Stimulated activated naive B cell treated with anti-CD40 and anti-IgM and Interleukin-4, amounts not matched to agents 10 μg/mL and 1 μg/mL and 100 μg/mL, for 72 hours (primary cell): ENCODE data around the gene LIN28A.

Experiments used
- ATAC-seq, 2 donors: fragments of 150-1000 bp; cut with Tn5 transposase; replicated peaks; 2 replicates each; pipeline ENCODE4 v1.10.0; 2021; ENCODE audit warnings: moderate library complexity in 1 of 2
- DNase-seq: peaks from one replicate; pipeline ENCODE4 v3.0.0; 2021
- H3K27ac Mint-ChIP-seq: one replicate; pipeline ENCODE4 v1.8.0; 2022; ENCODE audit warnings: mild to moderate bottlenecking, mixed read lengths
- H3K27me3 Mint-ChIP-seq, 2 donors: one replicate each; pipeline ENCODE4 v1.8.0; 2022; ENCODE audit warnings: mixed read lengths in 2 of 2
- H3K36me3 Mint-ChIP-seq, 2 donors: one replicate each; pipeline ENCODE4 v1.8.0; 2022; ENCODE audit warnings: mixed read lengths in 2 of 2, mild to moderate bottlenecking in 1 of 2
- H3K4me1 Mint-ChIP-seq, 2 donors: one replicate each; pipeline ENCODE4 v1.8.0; 2022; ENCODE audit warnings: mixed read lengths in 2 of 2, mild to moderate bottlenecking in 1 of 2
- H3K4me3 Mint-ChIP-seq, 2 donors: one replicate each; pipeline ENCODE4 v1.8.0; 2022; ENCODE audit warnings: mild to moderate bottlenecking in 2 of 2, mixed read lengths in 2 of 2, moderate library complexity in 1 of 2
- H3K9me3 Mint-ChIP-seq, 2 donors: one replicate each; pipeline ENCODE4 v1.8.0; 2022; ENCODE audit warnings: mixed read lengths in 2 of 2, mild to moderate bottlenecking in 1 of 2

LIN28A gene

GRCh38 chr1:26472320-26472900, 61.8 kb downstream of the LIN28A start, which contains the start of gene HMGN2:
Gene HMGN2, plus strand, starts transcription at chr1:26472440. Its CDS starts 173 bp downstream, at chr1:26472613.
- Mint-ChIP-seq H3K27me3 (no peaks in the 10 kb centered on the region), H3K9me3 (no peaks in the 10 kb centered on the region), H3K36me3 (peaks cover 54 to 60% of the 10 kb centered on the region in 2 donors), H3K27ac (peak within 1 kb of the TSS; percentile 98), H3K4me1 (peaks cover 33 to 69% of the 10 kb centered on the region in 2 donors), H3K4me3 (peak within 1 kb of the TSS; percentile 88 to 95)
- peak; percentile 76 to 77 for ATAC-seq
- peak; percentile 81 for DNase-seq

- H3K9me3 Mint-ChIP-seq: no peaks in the 10 kb centered on the region
- DNase-seq (peak; percentile 91), ATAC-seq (peak; percentile 69 to 78)
- H3K4me1 Mint-ChIP-seq: peaks cover 36 to 69% of the 10 kb centered on the region in 2 donors
- H3K27me3 Mint-ChIP-seq: no peaks in the 10 kb centered on the region
- peak overlapping the region; percentile 88 to 95 for H3K4me3 Mint-ChIP-seq
- peak overlapping the region; percentile 94 for H3K27ac Mint-ChIP-seq
- H3K36me3 Mint-ChIP-seq: peaks cover 51 to 57% of the 10 kb centered on the region in 2 donors
These were observed 62.6 kb downstream of the LIN28A start for GRCh38 chr1:26472901-26473845.

- no peaks in the 10 kb centered on the region for H3K9me3 Mint-ChIP-seq
- peaks cover 35 to 65% of the 10 kb centered on the region in 2 donors for H3K4me1 Mint-ChIP-seq
- H3K27ac Mint-ChIP-seq: no peak overlapping the region
- ATAC-seq: no peak
- peak overlapping the region; percentile 39 to 44 for H3K4me3 Mint-ChIP-seq
- H3K36me3 Mint-ChIP-seq: peaks cover 42 to 45% of the 10 kb centered on the region in 2 donors
- H3K27me3 Mint-ChIP-seq: no peaks in the 10 kb centered on the region
- no peak for DNase-seq
These were observed 64.2 kb downstream of the LIN28A start for GRCh38 chr1:26474818-26475217.

- H3K4me3 Mint-ChIP-seq: no peak overlapping the region
- peaks cover 37 to 43% of the 10 kb centered on the region in 2 donors for H3K36me3 Mint-ChIP-seq
These were observed 65.4 kb downstream of the LIN28A start for GRCh38 chr1:26475989-26476388.

GRCh38 chr1:26476958-26477357, 66.3 kb downstream of the LIN28A start:
- H3K27me3 Mint-ChIP-seq: no peaks in the 10 kb centered on the region

More at GRCh38 chr1:26475989-26476388, 65.4 kb downstream of the LIN28A start:
- H3K27me3 Mint-ChIP-seq: no peaks in the 10 kb centered on the region
- peaks cover 25 to 53% of the 10 kb centered on the region in 2 donors for H3K4me1 Mint-ChIP-seq
- ATAC-seq (no peak), DNase-seq (no peak)
- peak overlapping the region; percentile 14 for H3K27ac Mint-ChIP-seq
- H3K9me3 Mint-ChIP-seq: no peaks in the 10 kb centered on the region

GRCh38 chr1:26477446-26478152, 67.0 kb downstream of the LIN28A start:
- ATAC-seq (no peak), DNase-seq (no peak)
- peaks cover 37 to 43% of the 10 kb centered on the region in 2 donors for H3K36me3 Mint-ChIP-seq
- no peaks in the 10 kb centered on the region for H3K9me3 Mint-ChIP-seq
- H3K4me1 Mint-ChIP-seq: peaks cover 17 to 41% of the 10 kb centered on the region in 2 donors
- no peaks in the 10 kb centered on the region for H3K27me3 Mint-ChIP-seq
- peak overlapping the region; percentile 65 for H3K27ac Mint-ChIP-seq
- no peak overlapping the region for H3K4me3 Mint-ChIP-seq

More at GRCh38 chr1:26476958-26477357, 66.3 kb downstream of the LIN28A start:
- no peaks in the 10 kb centered on the region for H3K9me3 Mint-ChIP-seq
- H3K36me3 Mint-ChIP-seq: peaks cover 37 to 43% of the 10 kb centered on the region in 2 donors
- peak overlapping the region; percentile 65 for H3K27ac Mint-ChIP-seq
- H3K4me1 Mint-ChIP-seq: peaks cover 17 to 43% of the 10 kb centered on the region in 2 donors
- H3K4me3 Mint-ChIP-seq: no peak overlapping the region
- DNase-seq (no peak), ATAC-seq (no peak)

GRCh38 chr1:26478159-26478558, 67.5 kb downstream of the LIN28A start:
- no peak overlapping the region for H3K4me3 Mint-ChIP-seq
- ATAC-seq (no peak), DNase-seq (no peak)
- H3K36me3 Mint-ChIP-seq: peaks cover 35 to 41% of the 10 kb centered on the region in 2 donors
- H3K27me3 Mint-ChIP-seq: no peaks in the 10 kb centered on the region
- H3K9me3 Mint-ChIP-seq: no peaks in the 10 kb centered on the region
- no peak overlapping the region for H3K27ac Mint-ChIP-seq
- peaks cover 21 to 45% of the 10 kb centered on the region in 2 donors for H3K4me1 Mint-ChIP-seq

- no peak overlapping the region for H3K4me3 Mint-ChIP-seq
- ATAC-seq: no peak
- peaks cover 21 to 38% of the 10 kb centered on the region in 2 donors for H3K4me1 Mint-ChIP-seq
- no peaks in the 10 kb centered on the region for H3K27me3 Mint-ChIP-seq
- H3K27ac Mint-ChIP-seq: peak overlapping the region; percentile 52
- DNase-seq: no peak
- peaks cover 30 to 36% of the 10 kb centered on the region in 2 donors for H3K36me3 Mint-ChIP-seq
- H3K9me3 Mint-ChIP-seq: no peaks in the 10 kb centered on the region
These were observed 68.4 kb downstream of the LIN28A start for GRCh38 chr1:26478988-26479387.
